ENCODE results near the gene C16orf74. TPM values are rescaled to one million over a fixed set of nuclear protein-coding genes. Genes with fewer than 3 reads are reported as not detected.

Gene C16orf74
- total RNA-seq, 1 donor from 2014 or later = 1.6 TPM

GRCh38 chr16:85751698-85752501 is 1.0 kb upstream of the C16orf74 start:
- H3K4me3 Mint-ChIP-seq (ENCODE audit: unreplicated experiment) = peak overlapping the region; percentile 19
- H3K27me3 Mint-ChIP-seq (ENCODE audit: low read depth) = peaks cover 6% of the 10 kb centered on the region
- peaks cover 27% of the 10 kb centered on the region for H3K4me1 Mint-ChIP-seq (ENCODE audit: low read depth)
- no peaks in the 10 kb centered on the region for H3K36me3 Mint-ChIP-seq (ENCODE audit: low read depth)
- DNase-seq (ENCODE audit: low spot score) = no peak
- no peaks in the 10 kb centered on the region for H3K9me3 Mint-ChIP-seq (ENCODE audit: low read depth)
- no peak overlapping the region for H3K27ac Mint-ChIP-seq (ENCODE audit: unreplicated experiment)
- no peak for TF ChIP-seq CTCF (IDR thresholded peaks at IDR 0.05)

- Mint-ChIP-seq H3K27me3 (ENCODE audit: low read depth) (peaks cover 11% of the 10 kb centered on the region), H3K4me1 (ENCODE audit: low read depth) (peaks cover 21% of the 10 kb centered on the region), H3K9me3 (ENCODE audit: low read depth) (no peaks in the 10 kb centered on the region), H3K4me3 (ENCODE audit: unreplicated experiment) (peak overlapping the region; percentile 74), H3K27ac (ENCODE audit: unreplicated experiment) (no peak overlapping the region), H3K36me3 (ENCODE audit: low read depth) (no peaks in the 10 kb centered on the region)
- DNase-seq (ENCODE audit: low spot score) = no peak
- TF ChIP-seq CTCF (IDR thresholded peaks at IDR 0.05) = peak; percentile 6
Measured at GRCh38 chr16:85750146-85750826, 610 bp downstream of the C16orf74 start.

GRCh38 chr16:85749771-85750145 is 1.1 kb downstream of the C16orf74 start:
- Mint-ChIP-seq H3K4me1 (ENCODE audit: low read depth) (peaks cover 21% of the 10 kb centered on the region), H3K4me3 (ENCODE audit: unreplicated experiment) (peak overlapping the region; percentile 74), H3K27me3 (ENCODE audit: low read depth) (peaks cover 11% of the 10 kb centered on the region), H3K27ac (ENCODE audit: unreplicated experiment) (no peak overlapping the region), H3K36me3 (ENCODE audit: low read depth) (no peaks in the 10 kb centered on the region), H3K9me3 (ENCODE audit: low read depth) (no peaks in the 10 kb centered on the region)
- TF ChIP-seq CTCF (IDR thresholded peaks at IDR 0.05) = no peak
- DNase-seq (ENCODE audit: low spot score) = no peak

- no peak for DNase-seq (ENCODE audit: low spot score)
- TF ChIP-seq CTCF (IDR thresholded peaks at IDR 0.05) = no peak
- Mint-ChIP-seq H3K27me3 (ENCODE audit: low read depth) (peaks cover 9% of the 10 kb centered on the region), H3K36me3 (ENCODE audit: low read depth) (no peaks in the 10 kb centered on the region), H3K4me3 (ENCODE audit: unreplicated experiment) (no peak overlapping the region), H3K9me3 (ENCODE audit: low read depth) (no peaks in the 10 kb centered on the region), H3K27ac (ENCODE audit: unreplicated experiment) (no peak overlapping the region), H3K4me1 (ENCODE audit: low read depth) (peaks cover 4% of the 10 kb centered on the region)
Measured at GRCh38 chr16:85746460-85747215, 4.3 kb downstream of the C16orf74 start.

Data from chondrocyte (in vitro differentiated cells).